ENCODE data around the gene KDM8.

KDM8 gene
- long read RNA-seq, donor 1, partial matches to known transcripts: 161 of 163 reads
- long read RNA-seq, donor 1, other reads (novel, unspliced or antisense): 0 of 163 reads
- long read RNA-seq, donor 2, partial matches to known transcripts: 0 of 2 reads
- long read RNA-seq, donor 2, other reads (novel, unspliced or antisense): 0 of 2 reads
- long read RNA-seq, donor 3: 0 reads
- long read RNA-seq, donor 4, partial matches to known transcripts: 0 of 2 reads
- long read RNA-seq, donor 4, other reads (novel, unspliced or antisense): 0 of 2 reads
- long read RNA-seq, donor 5, partial matches to known transcripts: 145 of 145 reads
- long read RNA-seq, donor 5, other reads (novel, unspliced or antisense): 0 of 145 reads
- long read RNA-seq, donor 6: 0 reads
- long read RNA-seq, donor 7: 0 reads
- long read RNA-seq, donor 8, partial matches to known transcripts: 0 of 2 reads
- long read RNA-seq, donor 8, other reads (novel, unspliced or antisense): 0 of 2 reads

DNA sequence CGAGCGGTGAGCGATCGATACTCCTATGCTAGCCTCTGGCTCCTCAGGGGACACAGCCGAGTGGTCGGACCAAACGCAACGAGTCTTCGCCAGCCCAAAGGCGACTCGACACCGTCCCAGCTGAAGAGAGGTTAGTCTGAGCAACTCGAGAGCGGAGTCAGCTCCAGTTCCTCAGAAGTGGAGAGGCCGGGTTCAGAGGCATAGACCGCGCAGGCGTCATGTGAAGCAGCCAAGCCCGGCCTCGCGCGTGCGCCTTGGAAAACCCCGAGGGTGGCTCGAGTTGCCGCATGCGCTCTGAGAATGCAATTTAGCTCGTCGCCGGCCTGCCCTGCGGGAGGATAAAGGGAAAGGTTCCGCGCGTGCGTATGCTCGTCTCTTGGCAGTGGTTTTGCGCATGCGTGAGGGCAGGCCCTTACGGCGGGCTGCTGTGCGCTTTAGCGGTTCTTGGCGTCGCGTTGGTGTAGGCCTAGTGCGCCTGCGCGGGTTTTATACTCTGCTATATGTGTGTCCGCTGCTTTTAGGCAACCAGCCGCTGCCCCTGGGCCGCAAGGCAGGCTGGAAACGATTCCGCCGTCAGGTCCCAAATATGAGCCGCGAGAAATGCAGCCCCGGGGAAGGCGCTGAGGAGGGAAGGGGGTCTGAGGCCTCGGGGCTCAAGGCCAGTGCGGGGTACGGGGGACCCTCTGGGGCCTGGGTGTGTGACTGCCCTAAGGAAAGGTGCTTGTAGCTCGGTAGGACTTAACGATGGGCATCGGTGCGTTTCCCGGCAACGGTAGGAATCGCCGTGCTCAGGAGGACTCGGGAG is at the start of gene KDM8:
Gene KDM8, plus strand, starts transcription at position 20 of the 805 bp plus-strand sequence. CDS start 6,598 bp downstream, outside the sequence.
- DNase-seq: peak; percentile 100

DNA sequence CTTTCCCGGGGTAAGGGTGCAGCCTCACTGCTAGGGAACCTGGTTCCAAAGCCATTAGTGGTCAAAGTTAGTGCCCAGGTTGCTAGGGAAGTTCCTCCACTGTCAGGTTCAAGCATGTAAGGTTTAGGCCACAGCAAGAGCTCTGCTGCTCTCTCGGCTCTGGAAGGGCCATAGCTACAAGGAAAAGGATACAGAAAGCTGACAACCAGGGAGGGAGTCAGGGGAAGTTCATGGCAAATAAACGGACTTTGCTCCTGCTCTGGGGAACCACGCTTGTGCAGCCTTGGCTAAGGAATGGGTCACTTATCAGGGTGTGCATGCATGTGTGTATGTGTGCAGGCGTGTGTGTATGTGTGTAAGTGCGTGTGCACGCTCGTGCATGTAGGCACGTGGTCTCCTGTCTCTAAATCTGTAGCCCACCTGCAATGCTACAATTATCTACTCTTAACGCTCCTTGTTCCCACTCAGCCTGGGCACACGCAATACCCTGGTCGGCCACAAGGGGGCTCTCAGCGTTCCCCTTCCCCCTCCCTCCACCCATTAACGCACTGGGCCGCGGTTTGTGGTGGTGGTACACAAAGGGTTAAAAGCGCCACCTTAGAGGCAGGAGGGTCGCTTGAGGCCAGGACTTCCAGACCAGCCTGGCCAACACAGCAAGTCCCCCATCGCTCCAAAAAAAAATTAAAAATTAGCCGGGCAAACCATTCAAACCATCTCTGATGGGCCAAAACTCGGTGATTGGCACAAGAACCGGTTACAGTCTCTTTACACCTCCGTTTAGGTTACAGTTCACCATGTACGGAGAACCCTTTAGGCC is 48.4 kb upstream of the KDM8 start:
- DNase-seq: peak; percentile 50

DNA sequence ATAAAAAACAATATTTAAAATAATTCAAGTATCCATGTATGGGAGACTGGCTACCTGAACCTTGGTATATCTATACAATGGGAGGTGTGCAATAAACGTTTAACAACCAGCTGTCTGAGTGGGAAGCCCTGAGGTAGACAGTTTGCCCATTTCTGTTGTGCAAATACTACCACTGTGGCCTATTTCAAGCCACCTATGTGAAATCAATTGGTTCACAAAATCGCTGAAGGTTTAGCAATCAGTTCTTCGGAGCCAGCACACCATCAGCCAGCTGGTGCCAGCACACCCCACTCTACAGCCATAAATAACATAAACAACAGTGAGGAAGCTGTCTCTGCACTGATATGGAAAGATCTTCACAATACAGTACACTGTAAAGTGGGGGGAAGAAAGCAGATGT is 46.7 kb upstream of the KDM8 start:
- no peak for DNase-seq

DNA sequence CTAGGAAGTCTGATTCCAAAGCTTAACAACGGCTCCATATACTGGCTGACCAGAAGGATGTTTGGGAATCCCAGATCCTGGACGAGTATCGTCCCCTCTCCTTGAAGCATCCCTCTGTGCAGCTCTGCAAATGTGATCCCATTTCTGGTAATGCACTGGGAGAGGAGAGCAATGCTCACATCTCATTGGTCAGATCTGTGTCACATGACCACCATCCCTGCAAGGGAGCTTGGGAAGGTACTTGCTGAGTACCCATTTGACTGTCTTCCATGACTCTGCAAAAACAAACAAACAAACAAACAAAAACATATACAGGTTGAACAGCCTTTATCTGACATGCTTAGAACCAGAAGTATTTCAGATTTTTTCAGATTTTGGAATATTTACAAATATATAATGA is 41.9 kb upstream of the KDM8 start:
- DNase-seq: no peak

DNA sequence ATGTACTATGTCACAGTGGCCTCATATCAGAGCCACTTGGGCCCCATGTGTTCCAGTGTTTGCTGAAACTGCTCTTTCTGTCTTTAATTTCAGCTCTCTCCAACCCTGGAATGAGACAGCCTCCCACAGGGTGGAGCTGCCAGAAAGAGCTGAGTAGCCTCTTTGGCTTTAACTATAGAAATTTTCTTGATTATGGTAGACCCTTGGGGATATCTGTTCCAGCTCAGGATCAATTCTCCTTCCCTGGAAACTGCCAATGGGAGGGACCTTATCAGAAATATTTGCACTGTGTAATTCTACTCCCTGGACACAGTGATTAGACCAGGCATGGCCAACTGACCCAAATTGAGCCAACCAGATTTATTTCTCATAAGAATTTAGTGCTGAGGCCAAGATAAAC is 39.0 kb upstream of the KDM8 start:
- DNase-seq: no peak

DNA sequence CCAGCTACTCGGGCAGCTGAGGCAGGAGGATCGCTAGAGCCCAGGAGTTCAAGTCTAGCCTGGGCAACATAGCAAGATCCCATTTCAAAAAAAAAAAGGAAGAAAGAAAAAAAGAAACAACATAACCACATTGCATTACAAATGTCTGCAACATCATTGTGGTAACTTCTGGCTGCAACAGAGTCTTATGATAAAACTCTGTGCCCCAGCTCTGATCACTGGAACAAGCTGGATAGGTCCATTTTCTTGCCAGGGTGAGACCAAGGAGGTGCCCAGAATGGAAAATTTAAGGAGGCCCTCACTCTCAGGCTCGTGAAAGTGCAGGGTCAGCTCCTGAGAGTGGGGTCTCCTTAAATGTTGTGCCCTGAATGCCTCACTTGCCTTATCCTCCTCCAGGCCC is 37.8 kb upstream of the KDM8 start:
- DNase-seq: no peak

DNA sequence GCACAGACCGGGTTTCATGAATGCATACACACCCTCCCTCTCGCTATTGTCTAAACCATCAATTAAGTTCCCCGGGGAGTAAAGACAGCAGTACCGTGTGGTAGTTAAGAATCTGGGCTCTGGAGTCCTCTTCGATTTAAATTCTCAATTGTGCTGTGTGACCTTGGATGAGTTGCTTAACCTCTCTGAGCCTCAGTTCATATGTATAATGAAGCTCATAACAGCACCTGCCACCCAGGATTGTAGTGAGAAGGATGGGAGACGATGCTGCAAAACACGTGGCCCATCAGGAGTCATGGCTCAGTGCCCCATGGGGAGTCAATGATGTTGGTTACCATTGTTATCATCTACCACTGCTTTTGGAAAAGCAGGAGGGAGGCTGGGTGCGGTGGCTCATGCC is 34.5 kb upstream of the KDM8 start:
- DNase-seq: no peak

DNA sequence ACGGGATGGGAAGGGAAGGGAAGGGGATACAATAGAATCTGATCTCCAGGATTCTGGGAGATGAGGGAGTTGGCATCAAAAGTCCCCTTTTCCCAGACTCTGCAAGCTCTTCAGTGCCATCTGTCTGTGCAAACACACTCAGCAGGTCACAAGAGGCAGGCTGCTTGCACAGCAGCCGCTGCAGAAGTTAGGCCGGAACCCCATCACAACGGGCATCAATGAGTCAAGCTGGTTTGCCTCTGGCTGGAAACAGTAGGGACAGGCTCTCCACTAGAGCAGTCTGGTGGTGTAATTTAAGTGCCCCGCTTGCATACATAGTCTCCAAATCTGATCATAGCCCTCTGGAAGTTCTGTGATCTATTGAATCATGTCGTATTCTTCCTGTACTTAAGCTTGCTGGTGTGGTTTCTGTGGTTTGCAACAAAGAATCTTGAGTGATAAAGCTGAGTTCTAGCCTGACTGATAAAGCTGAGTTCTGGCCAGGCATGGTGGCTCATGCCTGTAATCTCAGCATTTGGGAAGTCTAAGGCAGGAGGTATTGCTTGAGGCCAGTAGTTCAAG is 33.7 kb upstream of the KDM8 start:
- DNase-seq: no peak

DNA sequence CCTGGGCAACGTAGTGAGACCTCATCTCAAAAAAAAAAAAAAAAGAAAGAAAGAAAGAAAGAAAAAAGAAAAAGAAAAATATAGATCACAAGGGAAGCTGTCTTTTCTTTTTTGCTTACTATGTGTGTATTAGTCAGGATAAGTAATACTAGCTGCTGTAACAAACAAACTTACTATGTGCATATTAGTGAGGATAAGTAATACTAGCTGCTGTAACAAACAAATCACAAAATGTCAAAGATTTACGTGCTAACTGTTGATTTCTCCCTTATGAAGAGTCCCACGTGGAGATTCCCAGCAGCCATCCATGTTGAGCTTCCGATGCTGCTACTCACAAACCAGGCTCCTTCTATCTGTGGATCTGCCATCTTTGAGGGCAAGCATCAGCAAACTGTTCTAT is 31.7 kb upstream of the KDM8 start:
- no peak for DNase-seq

DNA sequence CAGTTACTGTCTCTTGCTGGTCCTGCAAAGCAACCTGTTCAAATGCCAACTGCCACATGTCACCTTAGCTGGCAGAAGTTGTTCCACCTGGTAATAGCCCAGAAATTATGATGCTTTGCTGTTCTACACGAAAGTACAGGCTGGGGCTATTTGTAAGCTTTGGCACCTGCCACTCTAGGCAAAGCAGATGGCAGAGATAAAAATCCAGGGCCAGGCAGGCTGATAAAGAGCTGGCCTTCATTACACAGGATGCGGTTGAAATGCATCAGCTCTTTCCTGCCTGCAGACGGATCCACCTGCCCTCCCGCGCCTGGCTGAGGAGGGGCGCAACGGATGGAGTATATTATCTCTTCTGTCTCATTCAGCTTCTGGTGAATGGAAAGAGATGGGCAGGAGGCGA is 29.3 kb upstream of the KDM8 start:
- no peak for DNase-seq

DNA sequence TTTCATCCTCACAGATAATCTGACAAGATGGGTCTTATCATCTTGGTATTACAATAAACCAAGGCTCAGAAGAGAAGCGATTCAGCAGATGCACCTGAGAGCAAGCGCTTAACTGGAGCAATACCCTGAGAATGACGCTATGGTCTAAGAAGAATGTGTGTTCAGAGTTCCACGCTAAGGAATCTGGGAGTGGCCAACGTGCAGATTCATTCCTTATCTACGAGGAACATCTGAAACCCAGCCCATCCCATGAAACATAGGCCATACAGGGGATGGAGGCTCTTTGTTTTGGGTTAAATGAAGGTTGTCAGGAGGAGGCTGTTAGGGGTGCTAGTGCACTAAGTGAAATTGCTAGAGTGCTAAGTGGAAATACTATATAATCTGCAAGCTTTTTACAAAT is 28.5 kb upstream of the KDM8 start:
- no peak for DNase-seq

DNA sequence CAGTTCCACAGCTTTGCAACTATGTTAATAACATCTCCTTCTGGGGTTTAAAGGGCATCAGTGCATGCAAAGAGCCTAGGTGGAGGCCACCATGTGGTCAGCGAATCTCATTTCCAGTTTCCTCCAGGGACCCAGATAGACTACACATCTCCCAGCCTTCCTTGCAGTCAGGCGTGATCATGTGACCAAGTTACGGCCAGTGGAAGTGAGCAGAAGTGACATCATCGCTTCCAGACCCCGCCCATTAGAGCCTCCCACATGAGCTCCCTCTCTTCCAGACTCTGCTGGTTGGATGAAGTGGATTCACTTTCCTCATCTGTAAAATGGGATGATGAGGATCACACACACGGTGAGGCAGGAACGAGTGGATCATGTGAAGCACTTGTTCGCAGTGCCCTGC is 27.4 kb upstream of the KDM8 start:
- no peak for DNase-seq

DNA sequence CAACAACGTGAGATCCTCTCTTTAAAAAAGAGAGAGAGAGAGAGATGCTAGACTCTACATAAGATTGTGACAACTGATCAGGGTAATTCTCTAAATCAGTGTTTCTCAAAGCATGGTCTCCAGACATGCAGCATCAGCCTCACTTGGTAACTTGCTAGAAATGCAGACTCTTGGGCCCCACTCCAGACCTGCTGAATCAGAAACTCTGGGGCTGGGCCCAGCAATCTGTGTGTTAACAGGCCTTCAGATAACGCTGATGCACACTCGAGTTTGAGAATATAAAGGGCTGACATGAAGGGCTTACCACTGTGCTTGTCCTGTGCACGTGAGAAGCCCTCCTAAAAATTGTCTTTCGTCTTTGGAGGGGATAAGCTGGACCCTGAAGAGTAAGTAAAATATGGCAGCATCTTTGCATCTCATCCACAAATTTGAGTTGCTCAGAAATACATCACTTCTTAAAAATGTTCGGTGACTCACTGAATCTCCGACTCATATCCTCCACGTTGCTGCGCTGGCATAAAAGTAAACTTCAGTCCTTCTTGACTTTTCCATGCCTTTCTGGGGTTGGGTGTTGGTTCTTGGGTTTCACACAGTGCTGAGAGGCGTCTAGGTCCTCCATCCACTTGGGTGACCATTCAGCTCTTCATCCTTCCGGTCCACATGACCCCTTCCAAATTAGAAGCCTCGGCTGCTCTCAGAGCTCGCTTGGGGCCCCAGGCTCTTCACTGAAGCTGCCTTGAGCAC is 26.1 kb upstream of the KDM8 start:
- no peak for DNase-seq

DNA sequence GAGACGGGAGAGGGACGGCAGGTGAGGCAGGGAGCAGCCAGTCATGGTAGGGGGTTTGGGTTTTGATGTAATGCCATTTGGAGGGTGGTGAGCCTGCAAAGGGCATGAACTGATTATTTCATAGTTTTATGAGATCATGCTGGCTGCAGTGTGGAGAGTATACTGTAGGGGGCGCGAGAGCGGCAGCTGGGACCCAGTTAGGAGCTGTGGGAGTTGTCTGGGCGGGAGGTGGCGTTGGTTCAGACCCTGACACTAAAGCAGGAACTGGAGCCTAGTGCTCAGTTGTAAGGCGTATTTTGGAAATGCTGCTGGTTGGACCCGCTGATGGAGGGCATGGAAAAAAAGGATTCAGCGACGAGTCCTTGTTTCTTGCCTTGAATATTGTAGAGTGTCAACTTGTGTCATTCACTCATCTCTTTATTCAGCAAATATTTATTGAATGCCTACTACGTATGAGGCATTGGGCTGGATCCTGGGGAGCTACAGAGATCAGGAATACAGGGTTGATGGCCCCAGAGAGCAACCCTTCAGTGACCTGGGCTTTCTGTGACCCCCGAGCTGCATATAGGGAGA is 23.7 kb upstream of the KDM8 start:
- DNase-seq: peak; percentile 17

DNA sequence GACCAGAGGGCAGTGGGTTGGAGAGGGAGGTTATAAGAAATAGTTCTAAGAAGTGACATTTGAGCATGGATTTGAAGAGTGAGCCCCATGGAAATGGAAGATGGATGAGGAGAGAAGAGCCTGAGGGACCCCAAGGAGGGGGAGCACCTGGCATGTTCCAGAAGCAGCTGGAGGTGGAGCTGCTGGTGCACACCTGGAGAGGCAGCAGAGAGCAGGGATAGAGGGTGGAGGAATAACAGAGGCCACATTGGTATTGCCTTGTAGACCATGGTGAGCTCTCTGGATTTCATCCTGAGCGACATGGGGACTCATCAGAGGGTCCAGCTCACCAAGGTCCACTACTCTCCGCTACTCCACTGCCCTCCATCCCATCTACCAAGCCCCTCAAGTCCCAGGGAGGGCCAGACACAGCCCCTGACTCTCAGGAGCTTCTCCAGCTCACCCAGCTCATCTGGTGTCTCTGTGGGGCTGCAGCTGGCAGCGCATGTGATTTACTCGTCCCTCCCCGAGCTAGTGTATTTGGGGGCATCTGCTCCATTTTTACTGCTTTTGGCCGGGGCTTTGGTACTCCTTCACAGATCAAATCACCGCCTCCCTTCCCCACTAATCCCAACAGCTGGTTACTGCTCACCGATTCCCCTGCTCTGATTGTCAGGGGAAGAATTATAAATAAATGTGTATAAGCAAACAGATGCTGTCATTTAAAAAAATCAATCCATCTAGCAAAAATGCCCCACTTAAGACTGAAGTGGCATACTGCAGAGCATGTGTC is 22.1 kb upstream of the KDM8 start:
- no peak for DNase-seq

DNA sequence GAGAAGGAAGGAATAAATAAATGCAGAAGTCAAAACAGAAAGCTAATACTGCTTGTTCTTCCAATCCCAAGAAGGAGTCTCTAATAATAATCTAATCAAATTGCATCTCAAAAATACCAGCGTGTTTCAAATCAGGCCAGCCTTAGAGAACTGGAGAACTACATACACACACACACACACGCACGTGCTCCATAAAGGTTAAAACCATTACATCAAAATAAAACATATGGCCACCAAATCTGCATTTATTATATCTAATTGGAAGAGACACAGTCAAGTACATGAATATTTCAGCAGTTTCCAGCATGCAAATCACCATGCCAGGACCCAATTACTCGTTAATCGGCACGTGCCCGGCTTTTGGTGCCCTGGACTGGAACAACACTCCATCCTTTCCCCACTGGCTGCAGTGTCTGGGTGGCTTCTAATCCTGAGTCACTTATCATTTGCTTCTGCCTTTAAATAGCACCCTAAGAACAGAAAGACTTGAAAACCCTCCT is 20.4 kb upstream of the KDM8 start:
- DNase-seq: no peak

DNA sequence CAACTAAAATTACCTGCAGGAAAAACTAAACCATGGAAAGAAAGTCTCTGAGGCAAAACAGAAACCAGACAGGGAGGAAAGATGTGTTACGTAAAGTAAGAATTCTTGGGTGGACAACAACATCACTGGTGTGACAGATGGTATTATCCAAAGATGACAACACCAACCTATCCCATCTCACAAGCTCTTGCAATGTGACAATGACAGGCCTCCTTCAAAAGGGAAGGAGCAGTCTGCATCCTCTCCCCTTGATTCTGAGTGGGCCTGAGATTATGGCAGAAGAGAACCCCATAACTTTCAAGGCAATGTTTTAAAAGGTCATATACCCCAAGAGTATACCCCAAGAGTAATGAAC is 17.6 kb upstream of the KDM8 start:
- DNase-seq: no peak

DNA sequence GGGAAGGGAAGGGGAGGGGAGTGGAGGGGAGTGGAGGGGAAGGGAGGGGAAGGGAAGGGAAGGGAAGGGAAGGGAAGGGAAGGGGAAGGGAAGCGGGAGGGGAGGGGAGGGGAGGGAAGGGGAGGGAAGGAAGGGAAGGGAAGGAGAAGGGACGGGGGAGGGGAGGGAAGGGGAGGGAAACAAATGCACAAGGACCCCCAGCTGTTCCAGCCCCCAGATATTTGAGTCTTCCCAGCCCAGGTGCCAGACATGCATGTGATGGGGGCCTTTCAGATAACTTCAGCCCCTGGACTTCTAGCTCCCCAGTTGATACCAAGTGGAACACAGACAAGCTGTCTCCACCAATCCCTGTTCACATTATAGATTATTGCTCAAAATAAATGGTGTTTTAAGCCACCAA is 14.7 kb upstream of the KDM8 start:
- DNase-seq: no peak

DNA sequence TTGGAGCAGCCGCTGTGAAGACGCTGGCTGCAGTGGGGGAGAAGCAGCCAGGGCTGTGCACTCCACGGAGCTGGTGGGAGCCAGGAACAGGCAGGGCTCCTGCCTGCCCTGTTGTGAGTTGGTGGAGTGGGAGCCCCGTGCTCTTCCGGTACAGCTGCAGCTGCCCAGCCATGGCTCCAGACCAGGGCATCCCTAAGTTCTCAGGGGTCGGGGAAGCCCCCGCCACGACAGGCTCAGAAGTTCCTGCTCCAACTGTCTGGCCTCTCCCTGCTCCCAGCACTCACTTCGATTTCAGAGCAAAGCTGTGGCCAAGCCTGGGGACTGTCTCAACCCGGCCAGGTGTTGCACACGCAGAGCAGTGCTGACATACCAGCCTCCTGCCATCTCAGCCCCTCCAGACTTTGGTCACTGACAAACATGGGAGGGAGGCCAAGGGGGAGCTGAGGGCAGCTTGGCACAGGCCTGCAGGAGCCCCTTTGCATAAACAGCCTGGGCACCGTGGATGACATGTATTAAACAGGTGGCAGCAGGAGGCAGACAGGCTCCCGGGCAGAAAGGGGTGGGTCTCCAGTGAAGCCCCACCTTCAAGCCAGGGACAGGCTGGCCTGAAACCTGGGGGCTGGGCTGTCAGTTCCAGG is 13.9 kb upstream of the KDM8 start:
- peak; percentile 25 for DNase-seq
